ENCODE measurements around the gene KIAA0825. TPM values are rescaled to one million over a fixed set of nuclear protein-coding genes. Genes with fewer than 3 reads are reported as not detected.

The KIAA0825 gene
- total and polyA plus RNA-seq, 2 of the 8 experiments (the other 6 are each of a cell fraction or from before 2014, with no cell fraction given) = 0.60 to 1.0 TPM

DNA sequence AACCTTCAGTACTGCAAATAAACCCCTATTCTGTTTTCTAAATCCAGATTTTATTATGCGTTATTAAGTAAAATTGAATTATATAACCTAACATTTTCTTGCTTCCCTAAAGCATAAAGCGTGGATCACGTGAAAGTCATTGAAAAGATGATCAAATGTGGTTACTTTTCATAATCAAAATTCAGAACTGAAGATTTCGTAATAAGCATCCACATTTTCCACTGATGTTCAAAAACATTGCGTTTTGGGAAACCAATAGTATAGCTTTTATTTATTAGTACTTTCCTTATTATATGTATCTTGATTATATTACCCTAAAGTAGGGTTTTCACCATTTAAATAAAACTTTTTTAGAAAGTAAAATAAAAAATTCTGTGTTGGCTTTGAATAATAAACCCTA lies 1.9 kb upstream of the KIAA0825 start:
- H3K4me3 ChIP-seq (ENCODE audit: extremely low read depth in 1 of 4, insufficient read depth in 2 of 4, low read depth in 3 of 4, low read length in 4 of 4) = no peak overlapping the region
- no peak overlapping the region for H2BK15ac ChIP-seq (ENCODE audit: low read length)
- H4K20me1 ChIP-seq (replicated peaks in 1 of 2; ENCODE audit: control insufficient read depth in 1 of 2, insufficient read depth in 2 of 2, low read length in 2 of 2) = peaks cover 0 to 9% of the 10 kb centered on the region in 2 experiments
- H3K79me2 ChIP-seq (ENCODE audit: control insufficient read depth in 1 of 2, insufficient read depth in 2 of 2, low read length in 2 of 2) = peaks cover 0 to 59% of the 10 kb centered on the region in 2 experiments; a peak in 2 of 4 replicates
- whole genome bisulfite sequencing, 2 experiments (ENCODE audit: extremely low coverage in 1 of 2, insufficient coverage in 1 of 2, insufficient read length in 1 of 2, insufficient replicate concordance in 2 of 2, low coverage in 1 of 2, low lambda C conversion rate in 2 of 2, missing lambda C conversion rate in 1 of 2) = 97% methylated on average over 5 of the region's 5 CpGs; no CpG with 5 or more reads in 1 of the 2 experiments
- ChIA-PET POLR2A (ENCODE audit: partially characterized antibody) (no interaction called here), CTCF (ENCODE audit: partially characterized antibody) (no interaction called here)
- H3K27ac ChIP-seq (ENCODE audit: low read depth, low read length) = no peak overlapping the region
- FAIRE-seq (no peak), DNase-seq (ENCODE audit: low read depth in 1 of 2, low spot score in 2 of 2) (no peak)
- H3K79me1 ChIP-seq (ENCODE audit: low read depth, low read length) = no peaks in the 10 kb centered on the region; the same call in 1 of the 2 replicates
- H2BK120ac ChIP-seq (replicated peaks; ENCODE audit: low read depth, low read length) = no peak overlapping the region
- H3K56ac ChIP-seq (replicated peaks; ENCODE audit: insufficient read length, low read depth, low read length) = no peak overlapping the region
- no peak for TF ChIP-seq HDAC6 (IDR thresholded peaks at IDR 0.05; ENCODE audit: low read depth, low read length)
- TF ChIP-seq FOSL1 (IDR thresholded peaks at IDR 0.05; ENCODE audit: insufficient read depth, low read depth, low read length) = no peak
- H2AK5ac ChIP-seq (ENCODE audit: low read depth, low read length) = no peak overlapping the region
- no peak overlapping the region for H3K4ac ChIP-seq (replicated peaks; ENCODE audit: insufficient read length, low read depth, low read length)
- peaks cover 9% of the 10 kb centered on the region for H3K23me2 ChIP-seq (ENCODE audit: low read depth, low read length)
- H2BK5ac ChIP-seq (ENCODE audit: low read depth, low read length) = no peak overlapping the region
- no peaks in the 10 kb centered on the region for H3K36me3 ChIP-seq (ENCODE audit: control insufficient read depth in 2 of 4, insufficient read depth in 4 of 4, low read length in 3 of 4)
- no peaks in the 10 kb centered on the region for H3K9me3 ChIP-seq (ENCODE audit: insufficient read depth in 2 of 2, low read depth in 1 of 2, low read length in 1 of 2)
- H2BK20ac ChIP-seq (ENCODE audit: low read length) = no peak overlapping the region
- no peak overlapping the region for H4K91ac ChIP-seq (replicated peaks; ENCODE audit: insufficient read length, low read length)
- no peak overlapping the region for H4K8ac ChIP-seq (ENCODE audit: extremely low read depth, insufficient read depth, low read length)
- H2BK12ac ChIP-seq (ENCODE audit: low read depth, low read length) = no peak overlapping the region
- no peak overlapping the region for H3K23ac ChIP-seq (ENCODE audit: insufficient read length)
- H3K4me2 ChIP-seq (ENCODE audit: insufficient read depth in 1 of 2, low read depth in 2 of 2, low read length in 2 of 2) = no peak overlapping the region
- no peak overlapping the region for H3K9ac ChIP-seq (replicated peaks in 1 of 4; ENCODE audit: extremely low read depth in 1 of 4, low read depth in 3 of 4, low read length in 3 of 4)
- H3K4me1 ChIP-seq (replicated peaks in 1 of 4; ENCODE audit: control insufficient read depth in 3 of 4, insufficient read depth in 4 of 4, low read length in 3 of 4) = peaks cover 0 to 5% (median 2%) of the 10 kb centered on the region in 4 experiments; a peak in 2 of 7 replicates
- H3K18ac ChIP-seq (ENCODE audit: extremely low read depth, low read length) = no peak overlapping the region
- H4K5ac ChIP-seq (ENCODE audit: insufficient read length, low read depth, low read length) = no peak overlapping the region
- no peak overlapping the region for H3K14ac ChIP-seq (ENCODE audit: insufficient read length)
- no peak overlapping the region for H2AFZ ChIP-seq (ENCODE audit: low read length)
- H3K27me3 ChIP-seq (replicated peaks in 1 of 4; ENCODE audit: control insufficient read depth in 3 of 4, extremely low read depth in 1 of 4, insufficient read depth in 3 of 4, low read length in 3 of 4) = no peaks in the 10 kb centered on the region
